Measurements from ENCODE around the gene PLLP.

The PLLP gene

GRCh38 chr16:57314161-57314785, 29.8 kb upstream of the PLLP start:
- Histone ChIP-seq H3K36me3 (ENCODE audit: control insufficient read depth, insufficient read depth, low read length) (no peaks in the 10 kb centered on the region), H3K9me3 (ENCODE audit: control insufficient read depth, low read length) (no peaks in the 10 kb centered on the region), H3K27ac (ENCODE audit: low read depth, low read length, severe bottlenecking) (no peak overlapping the region), H3K4me3 (ENCODE audit: extremely low read depth, insufficient read depth, low read length, poor library complexity, severe bottlenecking) (no peak overlapping the region), H3K4me1 (ENCODE audit: control insufficient read depth, insufficient read depth, low read length, poor library complexity, severe bottlenecking) (peaks cover 27% of the 10 kb centered on the region)
- 100% methylated on average over 1 of the region's 1 CpG; no CpG with 5 or more reads in 1 of the 2 experiments for WGBS, 2 experiments (ENCODE audit: insufficient coverage in 2 of 2)

GRCh38 chr16:57313509-57313908, 29.0 kb upstream of the PLLP start:
- Histone ChIP-seq H3K36me3 (ENCODE audit: control insufficient read depth, insufficient read depth, low read length) (no peaks in the 10 kb centered on the region), H3K27ac (ENCODE audit: low read depth, low read length, severe bottlenecking) (no peak overlapping the region), H3K4me1 (ENCODE audit: control insufficient read depth, insufficient read depth, low read length, poor library complexity, severe bottlenecking) (peaks cover 25% of the 10 kb centered on the region), H3K4me3 (ENCODE audit: extremely low read depth, insufficient read depth, low read length, poor library complexity, severe bottlenecking) (no peak overlapping the region), H3K9me3 (ENCODE audit: control insufficient read depth, low read length) (no peaks in the 10 kb centered on the region)
- 86 to 90% methylated on average over 1 to 2 of the region's 2 CpGs for WGBS, 2 experiments (ENCODE audit: insufficient coverage in 2 of 2)

GRCh38 chr16:57310801-57311200, 26.3 kb upstream of the PLLP start:
- Histone ChIP-seq H3K27ac (ENCODE audit: low read depth, low read length, severe bottlenecking) (no peak overlapping the region), H3K9me3 (ENCODE audit: control insufficient read depth, low read length) (no peaks in the 10 kb centered on the region), H3K36me3 (ENCODE audit: control insufficient read depth, insufficient read depth, low read length) (no peaks in the 10 kb centered on the region), H3K4me1 (ENCODE audit: control insufficient read depth, insufficient read depth, low read length, poor library complexity, severe bottlenecking) (peaks cover 8% of the 10 kb centered on the region), H3K4me3 (ENCODE audit: extremely low read depth, insufficient read depth, low read length, poor library complexity, severe bottlenecking) (no peak overlapping the region)
- 72% methylated on average over 4 of the region's 4 CpGs; no CpG with 5 or more reads in 1 of the 2 experiments for WGBS, 2 experiments (ENCODE audit: insufficient coverage in 2 of 2)

GRCh38 chr16:57308041-57308440, 23.6 kb upstream of the PLLP start:
- no peaks in the 10 kb centered on the region for H3K9me3 ChIP-seq (ENCODE audit: control insufficient read depth, low read length)
- no peaks in the 10 kb centered on the region for H3K4me1 ChIP-seq (ENCODE audit: control insufficient read depth, insufficient read depth, low read length, poor library complexity, severe bottlenecking)
- 67 to 68% methylated on average over 5 of the region's 5 CpGs for WGBS, 2 experiments (ENCODE audit: insufficient coverage in 2 of 2)
- no peak overlapping the region for H3K27ac ChIP-seq (ENCODE audit: low read depth, low read length, severe bottlenecking)
- no peak overlapping the region for H3K4me3 ChIP-seq (ENCODE audit: extremely low read depth, insufficient read depth, low read length, poor library complexity, severe bottlenecking)
- no peaks in the 10 kb centered on the region for H3K36me3 ChIP-seq (ENCODE audit: control insufficient read depth, insufficient read depth, low read length)

GRCh38 chr16:57307365-57307764, 22.9 kb upstream of the PLLP start:
- H3K36me3 ChIP-seq (ENCODE audit: control insufficient read depth, insufficient read depth, low read length), result no peaks in the 10 kb centered on the region
- WGBS, 2 experiments (ENCODE audit: insufficient coverage in 2 of 2), result 80 to 89% methylated on average over 3 to 4 of the region's 5 CpGs
- no peaks in the 10 kb centered on the region for H3K9me3 ChIP-seq (ENCODE audit: control insufficient read depth, low read length)
- H3K4me1 ChIP-seq (ENCODE audit: control insufficient read depth, insufficient read depth, low read length, poor library complexity, severe bottlenecking), result no peaks in the 10 kb centered on the region
- H3K4me3 ChIP-seq (ENCODE audit: extremely low read depth, insufficient read depth, low read length, poor library complexity, severe bottlenecking), result no peak overlapping the region
- no peak overlapping the region for H3K27ac ChIP-seq (ENCODE audit: low read depth, low read length, severe bottlenecking)

GRCh38 chr16:57306676-57307341, 22.3 kb upstream of the PLLP start:
- WGBS, 2 experiments (ENCODE audit: insufficient coverage in 2 of 2), result 91 to 93% methylated on average over 14 of the region's 14 CpGs
- Histone ChIP-seq H3K4me3 (ENCODE audit: extremely low read depth, insufficient read depth, low read length, poor library complexity, severe bottlenecking) (no peak overlapping the region), H3K4me1 (ENCODE audit: control insufficient read depth, insufficient read depth, low read length, poor library complexity, severe bottlenecking) (no peaks in the 10 kb centered on the region), H3K9me3 (ENCODE audit: control insufficient read depth, low read length) (no peaks in the 10 kb centered on the region), H3K36me3 (ENCODE audit: control insufficient read depth, insufficient read depth, low read length) (no peaks in the 10 kb centered on the region), H3K27ac (ENCODE audit: low read depth, low read length, severe bottlenecking) (no peak overlapping the region)

GRCh38 chr16:57305159-57305811, 20.8 kb upstream of the PLLP start:
- 89 to 91% methylated on average over 3 to 8 of the region's 8 CpGs for WGBS, 2 experiments (ENCODE audit: insufficient coverage in 2 of 2)
- no peak overlapping the region for H3K4me3 ChIP-seq (ENCODE audit: extremely low read depth, insufficient read depth, low read length, poor library complexity, severe bottlenecking)
- no peaks in the 10 kb centered on the region for H3K36me3 ChIP-seq (ENCODE audit: control insufficient read depth, insufficient read depth, low read length)
- H3K27ac ChIP-seq (ENCODE audit: low read depth, low read length, severe bottlenecking), result no peak overlapping the region
- no peaks in the 10 kb centered on the region for H3K9me3 ChIP-seq (ENCODE audit: control insufficient read depth, low read length)
- H3K4me1 ChIP-seq (ENCODE audit: control insufficient read depth, insufficient read depth, low read length, poor library complexity, severe bottlenecking), result no peaks in the 10 kb centered on the region

- Histone ChIP-seq H3K9me3 (ENCODE audit: control insufficient read depth, low read length) (no peaks in the 10 kb centered on the region), H3K36me3 (ENCODE audit: control insufficient read depth, insufficient read depth, low read length) (no peaks in the 10 kb centered on the region), H3K4me1 (ENCODE audit: control insufficient read depth, insufficient read depth, low read length, poor library complexity, severe bottlenecking) (no peaks in the 10 kb centered on the region), H3K27ac (ENCODE audit: low read depth, low read length, severe bottlenecking) (no peak overlapping the region), H3K4me3 (ENCODE audit: extremely low read depth, insufficient read depth, low read length, poor library complexity, severe bottlenecking) (no peak overlapping the region)
- WGBS, 2 experiments (ENCODE audit: insufficient coverage in 2 of 2), result 83 to 84% methylated on average over 8 to 11 of the region's 16 CpGs
Observed at GRCh38 chr16:57304169-57305061, 19.9 kb upstream of the PLLP start.

- WGBS, 2 experiments (ENCODE audit: insufficient coverage in 2 of 2), result 100% methylated on average over 3 to 4 of the region's 4 CpGs
- Histone ChIP-seq H3K36me3 (ENCODE audit: control insufficient read depth, insufficient read depth, low read length) (no peaks in the 10 kb centered on the region), H3K4me3 (ENCODE audit: extremely low read depth, insufficient read depth, low read length, poor library complexity, severe bottlenecking) (no peak overlapping the region), H3K9me3 (ENCODE audit: control insufficient read depth, low read length) (no peaks in the 10 kb centered on the region), H3K4me1 (ENCODE audit: control insufficient read depth, insufficient read depth, low read length, poor library complexity, severe bottlenecking) (no peaks in the 10 kb centered on the region), H3K27ac (ENCODE audit: low read depth, low read length, severe bottlenecking) (no peak overlapping the region)
Observed at GRCh38 chr16:57303910-57304168, 19.4 kb upstream of the PLLP start.

GRCh38 chr16:57303021-57303909, 18.8 kb upstream of the PLLP start:
- Histone ChIP-seq H3K36me3 (ENCODE audit: control insufficient read depth, insufficient read depth, low read length) (no peaks in the 10 kb centered on the region), H3K4me1 (ENCODE audit: control insufficient read depth, insufficient read depth, low read length, poor library complexity, severe bottlenecking) (no peaks in the 10 kb centered on the region), H3K4me3 (ENCODE audit: extremely low read depth, insufficient read depth, low read length, poor library complexity, severe bottlenecking) (no peak overlapping the region), H3K9me3 (ENCODE audit: control insufficient read depth, low read length) (no peaks in the 10 kb centered on the region), H3K27ac (ENCODE audit: low read depth, low read length, severe bottlenecking) (no peak overlapping the region)
- WGBS, 2 experiments (ENCODE audit: insufficient coverage in 2 of 2), result 95 to 97% methylated on average over 3 to 4 of the region's 4 CpGs

Data from mesodermal cell (in vitro differentiated cells).